ENCODE data around the gene SCFD2. TPM values are rescaled to one million over a fixed set of nuclear protein-coding genes. Genes with fewer than 3 reads are reported as not detected.

SCFD2 gene
- total RNA-seq, 1 experiment from 2014 or later = 27.6 TPM

DNA sequence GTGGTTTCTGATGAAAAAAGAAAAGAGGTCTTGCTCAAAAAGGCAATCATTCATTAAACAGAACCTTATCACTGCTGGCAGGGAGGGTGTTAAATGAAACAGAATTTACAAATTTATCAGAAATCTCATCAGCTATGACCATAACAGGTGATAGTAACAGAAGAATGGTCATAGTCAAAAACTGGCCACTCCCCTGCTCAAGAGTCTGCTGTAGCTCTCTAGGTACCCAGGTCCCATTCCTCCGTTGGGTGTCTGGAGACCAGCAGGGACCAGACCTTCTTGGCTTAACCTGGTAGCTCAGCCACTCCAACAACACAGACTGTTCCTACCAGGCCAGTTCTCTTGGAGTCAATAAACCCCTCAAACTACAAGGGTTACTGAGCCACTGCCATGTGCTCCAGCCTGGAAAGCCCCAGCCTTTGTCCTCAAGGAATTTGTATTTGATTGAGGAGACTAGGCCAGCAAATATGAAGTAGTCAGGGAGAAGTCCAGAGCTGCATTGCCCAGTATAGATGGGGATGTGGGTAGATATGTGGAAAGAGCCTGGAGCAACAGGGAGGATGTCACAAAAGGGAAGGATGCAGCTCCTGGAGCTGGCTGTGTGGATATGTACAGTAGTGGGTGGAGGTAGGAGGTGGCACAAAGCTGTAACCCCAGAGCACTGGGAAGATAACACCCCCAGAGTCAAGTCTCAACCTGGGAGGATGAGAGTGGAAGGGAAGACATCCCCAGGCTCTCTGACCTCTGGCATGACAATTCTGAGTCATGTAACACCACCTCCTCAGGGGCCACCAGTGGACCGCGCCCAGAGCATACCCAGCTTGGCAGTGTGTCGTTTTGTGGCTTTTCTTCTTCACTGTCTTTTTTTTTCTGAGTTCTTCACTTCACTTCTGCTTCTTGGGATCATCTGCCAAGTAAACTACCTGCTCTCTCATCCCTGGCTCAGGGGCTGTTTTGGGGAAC is 481.9 kb downstream of the SCFD2 start:
- peak; percentile 27 for DNase-seq (ENCODE audit: low read depth)

DNA sequence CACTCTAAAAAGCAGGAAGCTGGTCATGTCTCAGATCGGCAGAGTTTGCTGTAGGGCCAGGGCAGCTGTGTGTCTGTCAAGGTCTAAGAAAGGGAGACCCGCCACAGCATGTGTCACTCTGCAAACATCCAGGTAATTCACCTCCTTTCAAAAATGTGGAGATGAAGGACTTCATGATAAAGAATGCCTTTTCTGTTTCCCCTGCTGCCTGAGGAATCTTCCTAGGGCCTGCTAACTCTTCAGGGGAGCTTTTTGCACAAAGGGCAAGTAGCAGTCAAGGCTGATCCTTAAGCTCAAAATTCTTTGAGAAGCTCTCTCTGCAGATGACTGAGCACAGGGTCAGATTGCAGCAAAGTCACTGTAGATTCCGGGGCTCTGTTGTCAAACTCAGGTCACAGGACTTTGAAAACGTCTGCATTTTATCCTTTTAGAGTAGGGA is 482.7 kb downstream of the SCFD2 start:
- DNase-seq (ENCODE audit: low read depth) = no peak

DNA sequence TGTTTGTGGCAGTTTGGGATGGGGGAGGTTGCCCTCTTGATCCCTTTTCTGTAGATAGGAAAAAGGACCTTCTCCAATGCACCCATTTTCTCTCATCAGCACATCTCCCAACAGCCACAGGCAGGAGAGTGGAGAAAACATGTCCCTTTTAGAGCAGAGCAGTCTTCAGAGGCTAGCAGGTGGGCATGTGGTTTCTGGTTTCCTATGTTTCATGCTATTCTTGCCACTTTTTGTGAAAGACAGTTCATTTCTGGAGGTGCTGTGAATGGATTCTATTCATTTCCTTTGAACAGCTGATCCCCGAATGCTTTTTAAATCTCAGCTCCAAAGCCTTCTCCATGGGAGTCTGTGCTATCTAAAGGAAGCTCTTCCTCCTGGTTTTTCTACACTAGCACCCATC is 484.9 kb downstream of the SCFD2 start:
- DNase-seq (ENCODE audit: low read depth) = no peak

DNA sequence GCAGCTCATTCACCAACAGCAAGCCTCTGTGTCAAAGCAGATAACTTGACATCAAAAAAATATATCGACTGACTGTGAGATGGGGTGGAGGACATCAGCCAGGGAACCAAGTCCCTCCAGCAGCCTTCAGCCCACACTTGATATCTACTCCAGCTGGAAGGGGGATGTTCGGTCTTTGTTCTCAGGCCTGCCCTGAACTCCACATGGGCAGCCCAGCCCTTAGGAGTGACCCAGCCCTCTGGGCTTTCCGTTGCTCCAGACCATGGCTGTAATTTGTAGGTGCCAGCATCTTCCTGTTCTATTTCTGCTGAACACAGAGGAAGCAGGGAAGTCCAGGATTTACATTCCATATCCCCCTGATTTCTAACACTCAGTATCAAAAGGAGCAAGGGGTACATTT is 486.4 kb downstream of the SCFD2 start:
- no peak for DNase-seq (ENCODE audit: low read depth)

DNA sequence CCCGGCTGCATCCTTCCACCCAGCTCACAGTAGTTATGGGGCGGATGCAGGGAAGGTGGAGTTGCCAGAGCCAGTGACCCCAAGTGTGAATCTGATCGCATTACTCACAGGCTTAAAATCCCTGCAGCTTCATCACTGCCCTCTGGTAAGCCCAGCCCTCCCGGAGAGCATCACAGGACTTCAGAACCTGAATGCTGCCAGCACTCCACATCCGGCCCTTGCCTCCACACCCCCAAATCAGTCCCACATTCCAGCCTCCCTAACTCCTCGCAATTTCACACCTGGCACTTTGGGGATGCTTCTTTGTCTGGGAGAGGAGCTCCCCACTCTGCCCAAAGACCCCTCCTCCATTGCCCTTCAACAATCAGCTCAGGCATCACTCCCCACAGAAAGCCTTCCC is 488.2 kb downstream of the SCFD2 start:
- no peak for DNase-seq (ENCODE audit: low read depth)

DNA sequence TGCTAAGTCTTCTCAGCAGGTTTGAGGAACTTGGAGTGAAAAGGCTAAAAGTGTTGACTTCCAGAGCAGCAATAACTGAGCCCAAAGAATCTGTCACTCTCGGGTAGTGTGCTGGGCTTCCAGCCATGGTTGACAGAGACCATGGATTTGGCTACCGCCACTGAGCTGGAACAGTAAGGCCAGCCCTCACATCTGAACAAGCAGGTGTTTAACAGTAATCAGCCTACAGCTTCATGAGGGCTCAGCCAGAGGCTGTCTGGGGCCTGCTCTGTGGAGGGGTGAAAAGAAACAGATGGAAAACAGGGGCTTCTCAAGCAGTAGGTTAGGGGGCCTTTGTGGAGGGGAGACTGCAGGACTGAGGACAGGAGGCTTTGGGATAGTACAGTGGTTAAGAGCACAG is 488.8 kb downstream of the SCFD2 start:
- DNase-seq (ENCODE audit: low read depth) = no peak

DNA sequence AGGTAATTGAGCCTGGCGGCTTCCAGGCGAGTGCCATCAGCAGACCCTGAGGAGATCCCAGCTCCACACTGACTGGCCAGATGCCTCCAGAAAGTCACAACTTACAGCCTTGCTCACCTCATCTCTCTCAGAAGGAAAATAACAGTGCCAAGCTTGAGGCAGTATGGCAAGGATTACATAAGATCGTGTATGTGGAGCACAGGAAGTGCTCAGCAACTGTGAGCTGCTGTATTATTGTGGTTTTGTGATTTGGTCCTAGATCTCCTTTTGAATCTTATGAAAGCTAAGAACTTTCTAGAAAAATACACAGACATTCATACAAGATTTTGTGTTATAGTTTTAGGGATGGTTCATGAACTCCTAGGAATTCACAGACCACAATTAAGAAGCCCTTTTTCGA is 489.8 kb downstream of the SCFD2 start:
- DNase-seq (ENCODE audit: low read depth) = no peak

DNA sequence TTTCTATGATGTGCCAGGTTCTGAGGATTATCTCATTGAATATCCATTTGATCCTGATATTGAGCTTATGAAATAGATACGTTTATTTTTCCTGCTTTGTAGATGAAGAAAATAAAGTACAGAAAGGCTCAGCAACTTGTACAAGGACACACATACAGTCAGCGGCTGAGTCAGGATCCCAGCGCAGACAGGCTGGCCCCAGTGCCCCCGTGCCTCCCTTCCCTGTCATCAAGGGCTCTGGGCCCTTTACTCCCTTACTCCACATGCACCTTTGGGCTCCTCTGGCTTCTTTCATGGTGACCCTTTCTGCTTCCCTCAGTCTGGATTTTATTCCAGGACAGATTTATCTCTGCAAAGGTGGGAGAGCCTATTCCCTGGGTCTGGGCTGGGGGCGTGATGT is 490.9 kb downstream of the SCFD2 start:
- no peak for DNase-seq (ENCODE audit: low read depth)

DNA sequence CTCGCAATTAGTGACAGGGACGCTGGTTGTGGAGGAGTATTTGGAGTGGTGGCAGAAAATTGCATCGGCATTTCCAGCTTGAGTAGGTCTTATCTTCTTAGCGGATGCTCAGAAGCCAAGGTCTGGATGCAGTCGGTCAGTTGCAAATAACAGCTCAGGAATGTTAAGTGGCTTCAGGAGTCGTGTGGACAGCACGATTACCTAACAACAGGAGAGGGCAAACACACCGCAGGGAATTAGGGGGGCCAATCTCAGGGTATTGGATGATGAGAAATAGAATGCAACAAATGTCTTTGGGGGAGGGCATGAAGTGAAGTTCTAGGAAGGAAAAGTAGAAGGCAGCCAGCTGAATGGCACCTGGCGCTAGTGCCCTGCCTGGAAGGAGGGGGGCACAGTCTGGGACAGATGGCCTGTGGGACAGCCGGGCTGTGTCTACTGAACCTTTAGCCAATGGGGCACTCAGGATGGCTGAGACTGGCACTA is 492.0 kb downstream of the SCFD2 start:
- DNase-seq (ENCODE audit: low read depth) = no peak

DNA sequence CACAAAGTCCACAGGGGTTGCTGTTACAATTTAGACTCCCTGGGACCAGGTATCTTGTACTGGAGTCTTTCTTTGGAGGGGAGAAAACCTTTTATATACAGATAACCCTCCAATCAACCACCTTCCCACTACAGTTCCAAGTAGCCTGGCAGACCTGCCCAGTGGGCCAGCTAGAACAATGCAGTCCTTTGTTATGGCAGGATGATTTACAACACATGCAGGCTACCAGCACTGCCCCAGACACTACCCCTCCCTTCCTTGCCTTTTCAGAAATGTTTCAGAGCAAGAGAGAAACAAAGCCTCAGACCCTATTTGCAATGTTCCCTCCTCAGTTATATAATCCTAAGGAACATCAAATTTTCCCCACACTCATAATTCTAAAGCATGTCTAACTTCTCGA is 492.7 kb downstream of the SCFD2 start:
- no peak for DNase-seq (ENCODE audit: low read depth)

DNA sequence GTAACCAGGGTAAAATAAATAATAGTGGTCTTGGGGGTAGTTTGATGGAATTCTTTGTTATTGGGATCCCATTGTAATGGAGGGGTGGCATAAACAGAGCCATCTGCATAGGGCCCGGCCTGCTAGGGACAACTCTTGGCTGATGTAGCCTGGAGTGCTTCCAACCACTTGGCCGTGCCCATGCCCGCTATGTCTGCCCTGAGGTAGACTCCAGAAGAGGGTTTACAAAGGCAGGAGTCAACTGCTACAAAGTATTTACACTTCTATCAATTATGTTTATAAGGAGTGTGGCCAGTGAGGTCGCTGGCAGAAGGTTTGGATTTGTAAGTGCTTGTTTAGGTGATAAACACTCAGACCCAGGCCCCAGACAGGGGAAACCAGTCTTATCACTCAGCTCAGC is 495.6 kb downstream of the SCFD2 start:
- DNase-seq (ENCODE audit: low read depth) = no peak

DNA sequence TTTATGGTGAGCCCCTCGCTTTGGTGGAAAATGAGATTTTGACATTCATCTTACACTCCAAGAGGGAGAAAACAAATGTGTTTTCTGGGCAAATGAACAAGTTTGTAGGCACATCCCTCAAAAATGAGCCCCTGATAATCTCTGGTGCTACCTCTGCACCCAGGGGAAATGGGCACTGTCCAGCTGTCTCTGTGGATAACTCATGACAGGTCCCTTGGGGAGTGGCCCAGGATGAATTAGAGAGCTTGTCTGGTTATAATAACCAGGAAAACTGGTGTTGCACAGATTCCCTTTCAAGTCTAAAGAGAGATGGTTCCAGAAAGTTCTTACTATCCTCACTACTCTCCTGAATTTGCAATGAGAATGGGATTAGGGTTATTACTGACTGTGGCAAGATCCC is 496.2 kb downstream of the SCFD2 start:
- DNase-seq (ENCODE audit: low read depth) = no peak

DNA sequence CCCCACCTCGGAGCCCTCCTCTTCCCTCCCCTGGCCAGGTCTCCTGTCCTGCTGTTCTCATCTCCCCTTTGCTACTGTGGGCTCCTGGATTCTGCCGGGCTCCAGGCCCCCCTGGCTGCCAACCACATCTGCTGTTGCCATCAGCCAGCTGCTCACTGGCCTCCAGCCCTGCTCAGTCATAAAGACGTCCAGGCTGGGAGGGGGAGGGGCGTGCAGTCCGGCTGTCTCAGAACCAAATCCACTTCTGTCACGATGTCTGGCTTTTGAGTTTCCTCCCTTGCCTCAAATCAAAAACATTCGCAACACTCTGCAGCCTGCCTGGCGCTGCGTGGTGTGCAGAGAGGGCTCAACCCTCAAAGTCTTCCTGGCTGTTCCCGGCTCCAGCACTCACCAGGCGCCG is 496.7 kb downstream of the SCFD2 start:
- no peak for DNase-seq (ENCODE audit: low read depth)

DNA sequence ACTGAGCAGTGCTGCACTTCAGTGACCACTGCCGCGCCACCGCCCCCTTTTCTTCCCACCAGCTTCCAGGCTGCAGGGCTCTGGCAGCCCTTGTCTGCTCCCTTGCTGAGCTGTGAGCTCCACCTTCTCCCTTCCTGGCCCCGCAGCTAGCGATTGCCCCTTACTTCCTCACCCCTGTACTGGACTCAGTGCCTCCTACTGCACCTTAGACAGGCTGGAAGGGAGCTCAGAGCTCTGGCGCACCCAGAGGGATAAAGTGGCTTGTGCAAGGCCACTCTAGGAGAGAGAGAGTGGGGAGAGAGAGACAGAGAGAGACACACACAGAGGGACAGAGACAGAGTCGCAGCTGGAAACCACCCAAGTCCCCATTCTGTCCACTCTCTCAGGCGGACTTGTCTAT is 497.7 kb downstream of the SCFD2 start:
- DNase-seq (ENCODE audit: low read depth) = no peak

DNA sequence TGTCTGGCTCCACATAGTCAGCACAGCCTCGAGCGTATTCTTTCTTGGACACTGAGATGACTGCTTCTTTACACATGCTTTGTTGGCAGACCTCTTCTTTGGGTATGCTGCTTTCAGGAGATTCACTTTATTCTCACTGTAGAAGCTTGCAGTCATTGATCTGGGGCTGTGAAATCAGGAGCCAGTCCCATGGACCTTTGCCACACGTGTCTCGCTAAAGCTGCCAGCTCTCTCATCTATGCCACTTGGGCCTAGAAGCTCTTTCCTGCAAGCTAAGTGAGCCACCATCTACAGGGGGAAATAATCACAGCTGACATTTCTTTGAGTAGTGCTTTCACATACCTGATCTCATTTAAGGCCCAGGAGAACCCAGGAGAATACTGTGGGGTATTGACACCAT is 498.7 kb downstream of the SCFD2 start:
- DNase-seq (ENCODE audit: low read depth) = no peak

DNA sequence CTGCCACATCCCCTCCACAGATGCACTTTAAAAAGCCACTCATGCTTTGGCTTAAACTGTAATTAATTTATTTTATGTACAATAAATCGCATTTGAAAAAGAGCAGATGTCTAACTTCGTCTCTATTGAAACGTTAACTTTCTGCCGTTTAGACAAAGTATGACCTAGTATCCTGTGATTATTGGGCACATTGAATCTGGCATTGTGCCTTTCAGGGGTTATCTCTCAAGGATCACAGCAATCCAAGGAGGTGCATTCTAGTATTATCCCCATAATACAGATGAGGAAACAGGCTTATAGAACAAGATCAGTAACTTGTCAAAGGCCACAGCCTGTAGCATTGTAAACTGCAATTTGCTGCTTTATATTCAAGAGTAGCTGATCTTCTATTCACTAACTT is 499.1 kb downstream of the SCFD2 start:
- no peak for DNase-seq (ENCODE audit: low read depth)

DNA sequence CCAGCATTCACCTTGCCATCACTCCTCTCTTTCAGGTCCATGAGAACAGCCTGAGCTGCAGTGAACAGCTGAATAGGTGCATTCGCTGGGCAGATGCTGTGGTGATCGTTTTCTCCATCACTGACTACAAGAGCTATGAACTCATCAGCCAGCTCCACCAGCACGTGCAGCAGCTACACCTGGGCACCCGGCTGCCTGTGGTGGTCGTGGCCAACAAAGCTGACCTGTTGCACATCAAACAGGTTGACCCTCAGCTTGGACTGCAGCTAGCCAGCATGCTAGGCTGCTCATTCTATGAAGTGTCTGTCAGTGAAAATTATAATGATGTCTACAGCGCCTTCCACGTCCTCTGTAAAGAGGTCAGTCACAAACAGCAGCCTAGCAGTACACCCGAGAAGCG is 500.6 kb downstream of the SCFD2 start:
- DNase-seq (ENCODE audit: low read depth) = no peak

DNA sequence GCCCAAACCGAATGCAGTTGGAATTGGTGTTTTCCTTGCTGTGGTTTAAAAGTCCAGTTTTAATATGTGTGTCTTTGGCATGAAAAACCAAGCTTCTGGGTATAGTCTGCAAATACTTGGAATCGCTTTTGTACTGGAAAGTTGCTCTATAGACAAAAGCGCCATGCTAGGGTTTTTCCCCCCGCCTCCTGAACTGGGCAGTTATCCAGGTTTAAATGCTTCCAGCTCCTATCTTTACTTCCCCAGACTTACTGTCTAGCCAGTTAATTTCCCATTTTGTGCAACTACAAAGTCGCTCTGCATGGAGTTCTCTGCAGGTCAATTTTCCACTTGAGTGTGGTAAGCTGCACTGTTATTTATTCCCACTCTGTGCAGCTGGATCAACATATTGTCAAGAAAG is 501.1 kb downstream of the SCFD2 start:
- DNase-seq (ENCODE audit: low read depth) = peak; percentile 28

DNA sequence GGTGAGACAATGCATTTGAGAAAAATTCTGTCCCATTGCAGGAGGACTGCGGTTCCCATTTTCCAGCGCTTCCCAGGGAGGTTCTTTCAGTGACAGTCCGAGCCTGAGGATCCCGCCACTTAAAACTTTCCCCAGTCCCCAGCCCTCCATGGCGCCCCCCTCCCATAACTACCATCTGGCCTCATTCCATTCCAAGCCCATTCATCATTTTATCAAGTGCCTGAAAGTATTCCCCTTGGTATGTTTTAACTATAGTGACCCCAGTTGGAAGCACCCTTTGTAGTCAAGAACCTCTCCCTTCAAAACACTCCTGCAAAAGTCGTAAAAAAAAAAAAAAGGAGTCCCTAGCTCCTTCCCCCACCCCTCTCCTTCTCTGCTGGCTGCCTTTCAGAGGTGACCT is 502.5 kb downstream of the SCFD2 start:
- DNase-seq (ENCODE audit: low read depth) = no peak

DNA sequence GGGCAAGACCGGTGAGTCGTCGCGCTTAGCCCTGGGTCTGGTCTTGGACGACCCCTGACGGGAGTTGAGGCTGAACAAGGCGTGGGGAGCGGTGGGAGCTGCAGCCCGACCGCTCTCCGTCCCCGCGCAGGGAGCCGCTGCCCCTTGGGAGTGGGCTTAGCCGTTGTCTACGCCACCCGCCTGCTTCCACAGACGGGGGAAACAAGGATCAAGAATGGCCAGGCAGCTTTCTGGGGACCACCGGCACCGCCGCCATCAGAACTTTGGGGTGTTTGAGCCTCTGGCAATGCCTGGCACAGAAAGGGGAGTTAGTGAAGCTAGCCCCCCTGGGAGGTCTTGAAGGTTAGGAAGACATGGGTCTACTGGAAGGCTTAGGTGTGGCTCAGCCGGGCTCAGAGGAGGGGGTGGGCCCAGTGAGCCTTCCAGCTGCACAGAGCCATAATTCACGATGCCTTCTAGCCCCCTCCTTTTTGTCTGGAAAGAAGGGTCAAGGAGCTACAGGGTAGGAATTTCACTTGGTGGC is 503.2 kb downstream of the SCFD2 start:
- DNase-seq (ENCODE audit: low read depth) = no peak

DNA sequence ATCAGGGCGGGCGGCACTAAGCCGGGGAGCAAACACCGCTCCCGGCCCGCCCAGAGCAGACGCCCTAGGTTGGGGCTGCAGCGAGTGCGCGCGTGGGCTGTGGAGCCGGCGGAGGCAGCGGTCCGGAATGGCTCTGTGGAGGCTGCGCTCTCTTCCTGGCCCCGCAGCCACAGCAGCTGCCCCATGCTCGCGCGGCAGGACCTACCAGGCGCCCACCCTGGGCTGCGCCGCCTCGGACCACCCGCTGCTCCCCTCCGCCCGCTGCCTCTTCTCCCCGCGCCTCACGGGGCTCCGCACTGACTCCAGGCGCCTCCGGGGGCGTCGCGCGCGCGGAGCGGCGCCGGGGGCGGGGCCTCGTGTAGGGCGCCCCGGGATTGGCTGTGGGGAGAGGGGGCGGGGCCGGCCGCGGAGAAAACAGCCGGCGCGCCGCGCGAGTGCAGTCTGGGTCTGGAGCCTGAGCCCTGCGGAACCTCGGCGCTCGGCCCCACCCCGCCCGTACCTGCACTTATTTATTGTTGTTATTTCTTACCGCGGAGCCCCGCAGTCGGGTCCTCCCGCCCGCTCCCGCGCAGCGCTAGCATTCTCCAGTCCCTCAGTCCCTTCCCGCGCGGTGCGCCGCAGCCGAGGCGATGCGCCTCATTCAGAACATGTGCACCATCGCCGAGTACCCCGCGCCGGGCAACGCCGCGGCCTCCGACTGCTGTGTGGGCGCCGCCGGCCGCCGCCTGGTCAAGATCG is 503.8 kb downstream of the SCFD2 start, which contains the start of gene RASL11B:
Gene RASL11B, plus strand, starts transcription at position 439 of the 738 bp plus-strand sequence. Its CDS starts 191 bp downstream, at position 630.
- peak; percentile 74 for DNase-seq (ENCODE audit: low read depth)

DNA sequence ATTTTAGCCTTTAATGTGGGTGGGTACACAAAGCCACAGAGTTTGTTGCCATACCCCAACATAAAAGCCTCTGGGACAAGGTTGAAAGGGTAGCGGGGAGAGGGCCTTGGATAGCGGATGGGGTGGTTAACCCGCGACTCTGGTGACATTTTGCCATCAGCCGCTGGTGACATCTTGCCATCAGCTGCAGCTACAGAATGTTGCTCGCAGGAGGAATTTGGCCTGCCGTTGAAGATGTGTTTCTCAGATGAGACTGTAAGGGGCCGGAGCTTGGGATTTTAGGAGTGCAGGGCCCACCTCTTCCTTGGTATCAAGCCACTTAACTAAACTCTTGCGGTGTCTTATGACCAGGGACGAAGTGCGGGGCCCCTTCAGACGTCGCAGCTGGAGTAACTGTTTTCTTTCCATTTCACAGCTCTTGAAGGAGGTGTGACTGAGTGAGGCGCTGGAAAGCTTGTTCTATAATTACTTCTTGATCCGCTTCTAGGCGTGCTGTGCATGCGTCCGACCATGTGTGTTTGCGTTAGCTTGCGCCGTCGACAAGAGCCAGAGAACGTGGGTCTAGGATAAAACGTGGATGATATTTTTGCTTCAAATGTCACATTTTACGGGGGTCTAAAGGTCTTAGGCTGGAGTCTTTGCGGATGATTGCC is 504.6 kb downstream of the SCFD2 start:
- no peak for DNase-seq (ENCODE audit: low read depth)
